ENCODE results near the gene NF2. TPM values are rescaled to one million over a fixed set of nuclear protein-coding genes. Genes with fewer than 3 reads are reported as not detected.
A peak's percentile ranks its signal among the peaks of the same experiment; 100 is the strongest.

Gene NF2
- total RNA-seq, 1 experiment from 2014 or later = 190 TPM

- DNase-seq (ENCODE audit: low read depth, low spot score) = no peak
- peak overlapping the region; percentile 83 for H3K27ac ChIP-seq (ENCODE audit: low read length)
- BruUV-seq (replicated peaks) = no TSS peak
- ChIA-PET CTCF (interaction anchor here (0.6 kb wide), 2 partner anchors 37 to 466 kb away, joined by 4 to 5 read pairs; no protein-coding TSS in a partner anchor), POLR2A (interaction anchor here (0.6 kb wide), 1 partner anchor 318 kb away, joined by 16 read pairs; no protein-coding TSS in a partner anchor)
- H3K27me3 ChIP-seq (ENCODE audit: control insufficient read depth, insufficient read depth, low read length) = no peaks in the 10 kb centered on the region
- peaks cover 90% of the 10 kb centered on the region for H3K4me1 ChIP-seq (ENCODE audit: control insufficient read depth, insufficient read depth, low read length)
- intact Hi-C loops (cut with micrococcal nuclease; ENCODE audit: unreplicated experiment) = no loop called here
- ATAC-seq = 0 out of 2 replicates have a peak, but pooled peaks have one; percentile 2
- no peaks in the 10 kb centered on the region for H3K36me3 ChIP-seq (ENCODE audit: control insufficient read depth, insufficient read depth, low read length)
- TF ChIP-seq CTCF (IDR thresholded peaks at IDR 0.05) = no peak
- no peak for TF ChIP-seq TCF7L2 (IDR thresholded peaks at IDR 0.05; ENCODE audit: low read depth, low read length)
- TF ChIP-seq POLR2AphosphoS5 (IDR thresholded peaks at IDR 0.05; ENCODE audit: low read depth, low read length) = no peak
- TF ChIP-seq SIN3A (IDR thresholded peaks at IDR 0.05; ENCODE audit: borderline replicate concordance, insufficient read depth, low read depth, low read length) = no peak
- no peak for TF ChIP-seq REST (IDR thresholded peaks at IDR 0.05; ENCODE audit: insufficient read depth in 1 of 2, low read depth in 2 of 2, low read length in 1 of 2)
- in situ Hi-C loops (cut with HindIII; ENCODE audit: low pct_unique_long_range_greater_than_20kb, low sequenced_read_pairs) = no loop called here
- no peaks in the 10 kb centered on the region for H3K9me3 ChIP-seq (ENCODE audit: control insufficient read depth, insufficient read depth, low read depth, low read length)
- H3K4me3 ChIP-seq (ENCODE audit: low read depth in 2 of 2, low read length in 2 of 2) = peak overlapping the region in 1 of 2 experiments; percentile 6; a peak in 1 of 4 replicates
Observed at GRCh38 chr22:29623553-29624169, 20.2 kb downstream of the NF2 start.

- ATAC-seq = no peak
- in situ Hi-C loops (cut with HindIII; ENCODE audit: low pct_unique_long_range_greater_than_20kb, low sequenced_read_pairs) = no loop called here
- ChIA-PET CTCF (no interaction called here), POLR2A (no interaction called here)
- TF ChIP-seq SIN3A (IDR thresholded peaks at IDR 0.05; ENCODE audit: borderline replicate concordance, insufficient read depth, low read depth, low read length) = no peak
- TF ChIP-seq CTCF (IDR thresholded peaks at IDR 0.05) = peak; percentile 83
- Histone ChIP-seq H3K9me3 (ENCODE audit: control insufficient read depth, insufficient read depth, low read depth, low read length) (no peaks in the 10 kb centered on the region), H3K27me3 (ENCODE audit: control insufficient read depth, insufficient read depth, low read length) (no peaks in the 10 kb centered on the region), H3K27ac (ENCODE audit: low read length) (peak overlapping the region; percentile 83), H3K4me1 (ENCODE audit: control insufficient read depth, insufficient read depth, low read length) (peaks cover 93% of the 10 kb centered on the region), H3K36me3 (ENCODE audit: control insufficient read depth, insufficient read depth, low read length) (no peaks in the 10 kb centered on the region), H3K4me3 (ENCODE audit: low read depth in 2 of 2, low read length in 2 of 2) (0 out of 4 replicates have a peak overlapping the region, but pooled peaks of 1 of the 2 experiments have one; percentile 2)
- DNase-seq (ENCODE audit: low read depth, low spot score) = no peak
- intact Hi-C loops (cut with micrococcal nuclease; ENCODE audit: unreplicated experiment) = no loop called here
- BruUV-seq (replicated peaks) = no TSS peak
Observed at GRCh38 chr22:29625090-29625825, 21.8 kb downstream of the NF2 start.
